A549 (cell line): ENCODE results near the gene IDI1.

ENCODE experiments used
- E2F6 ChIP-seq: IDR thresholded peaks from 2 replicates; pipeline ENCODE4 v1.6.1; 2012; ENCODE audit warnings: low read depth, borderline replicate concordance
- MAX ChIP-seq: IDR thresholded peaks from 2 replicates; pipeline ENCODE4 v1.6.1; 2012
- MYC ChIP-seq: IDR thresholded peaks from 2 replicates; pipeline ENCODE4 v1.6.1; 2012; ENCODE audit warnings: mild to moderate bottlenecking, inconsistent platforms, low read length, improper control_type of control experiment, borderline replicate concordance
- NPAS2 ChIP-seq: fragments of 250-450 bp; sonication (Bioruptor Pico); IDR thresholded peaks from 2 replicates; pipeline ENCODE4 v1.8.0; 2022; ENCODE audit warnings: mild to moderate bottlenecking, moderate library complexity, borderline replicate concordance
- PBX3 ChIP-seq: IDR thresholded peaks from 2 replicates; pipeline ENCODE4 v1.6.1; 2012
- POLR2A ChIP-seq: IDR thresholded peaks from 2 replicates; pipeline ENCODE4 v1.6.1; 2012; ENCODE audit warnings: mild to moderate bottlenecking, low read length
- POLR2AphosphoS2 ChIP-seq: conservative IDR thresholded peaks from 2 replicates; pipeline ENCODE4 v1.6.1; 2012; ENCODE audit warnings: low read length, improper control_type of control experiment, inconsistent platforms
- REST ChIP-seq: fragments of 200-600 bp; sonication (generic); IDR thresholded peaks from 2 replicates; pipeline ENCODE4 v1.6.1; 2016; ENCODE audit warnings: antibody characterized with exemption, mild to moderate bottlenecking, moderate library complexity
- TF ChIP-seq, protein P1 (sequence below): fragments of >200 bp; sonication (Bioruptor Twin); formaldehyde crosslinking; IDR thresholded peaks from 3 replicates; pipeline ENCODE4 v1.5.1; 2016
- TF ChIP-seq, protein P2 (sequence below): fragments of >200 bp; sonication (Bioruptor Twin); formaldehyde crosslinking; IDR thresholded peaks from 3 replicates; pipeline ENCODE4 v1.6.1; 2016
- TF ChIP-seq, protein P3 (sequence below): fragments of 450-650 bp; IDR thresholded peaks from 2 replicates; pipeline ENCODE4 v1.6.1; 2014; ENCODE audit warnings: antibody characterized with exemption

DNA sequence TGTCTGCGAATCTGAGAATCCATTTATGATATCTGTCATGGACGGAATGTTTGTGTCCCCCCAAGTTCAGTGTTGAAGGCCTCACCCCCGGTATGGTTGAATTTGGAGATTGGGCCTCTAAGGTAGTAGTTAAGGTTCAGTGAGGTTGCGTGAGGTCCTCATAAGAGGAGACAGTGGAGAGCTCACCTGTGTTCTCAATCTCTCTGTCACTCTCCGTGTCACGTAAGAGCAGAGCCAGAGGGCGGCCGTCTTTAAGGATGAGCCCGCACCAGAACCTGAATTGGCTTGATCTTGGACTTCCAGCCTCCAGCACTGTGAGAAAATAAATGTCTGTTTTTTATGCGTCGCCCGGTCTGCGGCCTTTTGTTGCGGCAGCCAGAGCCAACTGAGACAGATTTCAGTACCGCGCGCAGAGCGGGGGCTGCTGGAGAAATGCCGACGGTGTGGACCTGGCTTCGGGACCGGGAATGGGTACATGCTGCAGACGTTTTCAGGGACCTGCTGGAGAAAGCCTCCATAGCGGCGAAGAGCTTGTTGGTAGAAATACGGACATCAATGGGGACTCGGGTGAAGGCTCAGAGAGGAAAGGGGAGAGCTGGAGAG, 47.5 kb upstream of the IDI1 start:
- TF ChIP-seq MYC, result no peak
- TF ChIP-seq, protein P1, sequence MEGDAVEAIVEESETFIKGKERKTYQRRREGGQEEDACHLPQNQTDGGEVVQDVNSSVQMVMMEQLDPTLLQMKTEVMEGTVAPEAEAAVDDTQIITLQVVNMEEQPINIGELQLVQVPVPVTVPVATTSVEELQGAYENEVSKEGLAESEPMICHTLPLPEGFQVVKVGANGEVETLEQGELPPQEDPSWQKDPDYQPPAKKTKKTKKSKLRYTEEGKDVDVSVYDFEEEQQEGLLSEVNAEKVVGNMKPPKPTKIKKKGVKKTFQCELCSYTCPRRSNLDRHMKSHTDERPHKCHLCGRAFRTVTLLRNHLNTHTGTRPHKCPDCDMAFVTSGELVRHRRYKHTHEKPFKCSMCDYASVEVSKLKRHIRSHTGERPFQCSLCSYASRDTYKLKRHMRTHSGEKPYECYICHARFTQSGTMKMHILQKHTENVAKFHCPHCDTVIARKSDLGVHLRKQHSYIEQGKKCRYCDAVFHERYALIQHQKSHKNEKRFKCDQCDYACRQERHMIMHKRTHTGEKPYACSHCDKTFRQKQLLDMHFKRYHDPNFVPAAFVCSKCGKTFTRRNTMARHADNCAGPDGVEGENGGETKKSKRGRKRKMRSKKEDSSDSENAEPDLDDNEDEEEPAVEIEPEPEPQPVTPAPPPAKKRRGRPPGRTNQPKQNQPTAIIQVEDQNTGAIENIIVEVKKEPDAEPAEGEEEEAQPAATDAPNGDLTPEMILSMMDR, result no peak
- TF ChIP-seq E2F6, result no peak
- no peak for TF ChIP-seq PBX3
- TF ChIP-seq MAX, result no peak
- TF ChIP-seq REST, result no peak
- TF ChIP-seq NPAS2 (CRISPR knock-in tag), result no peak
- TF ChIP-seq, protein P2, sequence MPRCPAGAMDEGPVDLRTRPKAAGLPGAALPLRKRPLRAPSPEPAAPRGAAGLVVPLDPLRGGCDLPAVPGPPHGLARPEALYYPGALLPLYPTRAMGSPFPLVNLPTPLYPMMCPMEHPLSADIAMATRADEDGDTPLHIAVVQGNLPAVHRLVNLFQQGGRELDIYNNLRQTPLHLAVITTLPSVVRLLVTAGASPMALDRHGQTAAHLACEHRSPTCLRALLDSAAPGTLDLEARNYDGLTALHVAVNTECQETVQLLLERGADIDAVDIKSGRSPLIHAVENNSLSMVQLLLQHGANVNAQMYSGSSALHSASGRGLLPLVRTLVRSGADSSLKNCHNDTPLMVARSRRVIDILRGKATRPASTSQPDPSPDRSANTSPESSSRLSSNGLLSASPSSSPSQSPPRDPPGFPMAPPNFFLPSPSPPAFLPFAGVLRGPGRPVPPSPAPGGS, result no peak
- no peak for TF ChIP-seq POLR2AphosphoS2
- TF ChIP-seq POLR2A, result no peak
- TF ChIP-seq, protein P3, sequence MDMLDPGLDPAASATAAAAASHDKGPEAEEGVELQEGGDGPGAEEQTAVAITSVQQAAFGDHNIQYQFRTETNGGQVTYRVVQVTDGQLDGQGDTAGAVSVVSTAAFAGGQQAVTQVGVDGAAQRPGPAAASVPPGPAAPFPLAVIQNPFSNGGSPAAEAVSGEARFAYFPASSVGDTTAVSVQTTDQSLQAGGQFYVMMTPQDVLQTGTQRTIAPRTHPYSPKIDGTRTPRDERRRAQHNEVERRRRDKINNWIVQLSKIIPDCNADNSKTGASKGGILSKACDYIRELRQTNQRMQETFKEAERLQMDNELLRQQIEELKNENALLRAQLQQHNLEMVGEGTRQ, result no peak
